Astrocyte (in vitro differentiated cells and primary cell): Measurements from ENCODE around the gene IMPA2. TPM values are rescaled to one million over a fixed set of nuclear protein-coding genes. Genes with fewer than 3 reads are reported as not detected.

ENCODE experiments used
- DNase-seq: peaks from one replicate; pipeline ENCODE4 v3.0.0-alpha.2; 2010; ENCODE audit warnings: low read depth
- FAIRE-seq: peaks from 2 replicates; lab custom pipeline; 2011; peaks lifted over from hg19 to GRCh38; lab: Jason Lieb, UNC
- H2AFZ ChIP-seq: 2 replicates; pipeline ENCODE4 v1.6.0; 2012; ENCODE audit warnings: low read depth, low read length, inconsistent platforms
- H3K27ac ChIP-seq: 2 replicates; pipeline ENCODE4 v1.5.1; 2011; ENCODE audit warnings: low read depth, low read length, inconsistent platforms
- H3K27me3 ChIP-seq: 2 replicates; pipeline ENCODE4 v1.6.0; 2011; ENCODE audit warnings: low read length, inconsistent platforms; ENCODE audit not compliant: insufficient read depth
- H3K36me3 ChIP-seq: 2 replicates; pipeline ENCODE4 v1.5.1; 2011; ENCODE audit warnings: low read length, inconsistent platforms; ENCODE audit not compliant: insufficient read depth
- H3K4me1 ChIP-seq: 2 replicates; pipeline ENCODE4 v1.5.1; 2011; ENCODE audit warnings: low read length, inconsistent platforms; ENCODE audit not compliant: insufficient read depth
- H3K4me2 ChIP-seq: 2 replicates; pipeline ENCODE4 v1.6.0; 2012; ENCODE audit warnings: low read length, inconsistent platforms
- H3K4me3 ChIP-seq: 2 replicates; pipeline ENCODE4 v1.5.1; 2011; ENCODE audit warnings: low read depth, mild to moderate bottlenecking, low read length, inconsistent platforms; ENCODE audit not compliant: insufficient read depth
- H3K79me2 ChIP-seq: 2 replicates; pipeline ENCODE4 v1.6.0; 2012; ENCODE audit warnings: mild to moderate bottlenecking, low read length, inconsistent platforms; ENCODE audit not compliant: insufficient read depth
- H3K9ac ChIP-seq: 2 replicates; pipeline ENCODE4 v1.6.0; 2012; ENCODE audit warnings: mild to moderate bottlenecking, low read length, inconsistent platforms
- H3K9me3 ChIP-seq: 2 replicates; pipeline ENCODE4 v1.5.1; 2012; ENCODE audit warnings: low read depth, mild to moderate bottlenecking, low read length, inconsistent platforms; ENCODE audit not compliant: insufficient read depth
- H4K20me1 ChIP-seq: 2 replicates; pipeline ENCODE4 v1.6.0; 2012; ENCODE audit warnings: low read length, inconsistent platforms; ENCODE audit not compliant: insufficient read depth
- H3K27ac Mint-ChIP-seq: one replicate; pipeline ENCODE4 v1.8.0; 2021; ENCODE audit warnings: mild to moderate bottlenecking, mixed read lengths; ENCODE audit not compliant: unreplicated experiment
- H3K27me3 Mint-ChIP-seq: one replicate; pipeline ENCODE4 v1.8.0; 2021; ENCODE audit warnings: low read depth, mixed read lengths; ENCODE audit not compliant: unreplicated experiment
- H3K36me3 Mint-ChIP-seq: one replicate; pipeline ENCODE4 v1.8.0; 2021; ENCODE audit warnings: low read depth, mixed read lengths; ENCODE audit not compliant: unreplicated experiment
- H3K4me1 Mint-ChIP-seq: one replicate; pipeline ENCODE4 v1.8.0; 2021; ENCODE audit warnings: low read depth, mixed read lengths; ENCODE audit not compliant: unreplicated experiment
- H3K4me3 Mint-ChIP-seq: one replicate; pipeline ENCODE4 v1.8.0; 2021; ENCODE audit warnings: mild to moderate bottlenecking, moderate library complexity, mixed read lengths; ENCODE audit not compliant: unreplicated experiment
- H3K9me3 Mint-ChIP-seq: one replicate; pipeline ENCODE4 v1.8.0; 2021; ENCODE audit warnings: mild to moderate bottlenecking, mixed read lengths; ENCODE audit not compliant: unreplicated experiment
- EZH2 ChIP-seq: IDR thresholded peaks from 2 replicates; pipeline ENCODE4 v1.6.1; 2012; ENCODE audit warnings: mild to moderate bottlenecking, low read length, inconsistent platforms; ENCODE audit not compliant: insufficient read depth
- total RNA-seq: library from RNA; stranded (reverse); gene quantifications from 2 replicates; pipeline ENCODE4 v1.2.1, GENCODE V29; 2021
- TF ChIP-seq, protein P1 (sequence below): IDR thresholded peaks from 2 replicates; pipeline ENCODE4 v1.5.1; 2011; ENCODE audit warnings: low read depth, mild to moderate bottlenecking, inconsistent platforms, low read length, moderate library complexity; ENCODE audit not compliant: insufficient read depth

IMPA2 gene
- total RNA-seq, 1 donor from 2014 or later: 4.8 TPM

DNA sequence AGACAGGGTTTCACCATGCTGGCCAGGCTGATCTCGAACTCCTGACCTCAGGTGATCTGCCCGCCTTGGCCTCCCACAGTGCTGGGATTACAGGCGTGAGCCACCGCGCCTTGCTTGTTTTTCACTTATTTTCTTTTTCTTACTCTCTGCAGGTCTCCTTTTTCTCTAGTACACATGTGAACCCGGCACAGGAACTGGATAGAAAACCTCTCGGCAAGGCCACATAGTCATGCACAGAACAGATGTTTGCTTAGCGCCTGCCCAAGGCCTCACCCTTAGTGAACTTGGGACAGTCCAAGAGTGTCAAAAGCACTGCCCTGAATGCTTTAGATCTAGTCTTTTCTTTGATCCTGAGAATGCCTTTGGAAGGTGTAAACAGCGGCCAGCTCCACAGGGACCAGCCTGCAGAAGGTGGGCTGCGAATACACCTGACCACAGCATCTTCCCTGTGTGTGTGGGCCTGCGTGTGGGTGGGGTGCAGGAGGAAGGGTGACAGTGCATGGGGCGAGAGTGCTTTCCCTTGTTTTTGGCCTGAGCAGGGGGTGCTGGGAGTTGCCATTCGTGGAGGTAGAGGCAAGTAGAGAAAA, 27.0 kb downstream of the IMPA2 start:
- H3K4me2 ChIP-seq: no peak overlapping the region
- H3K36me3 ChIP-seq: no peaks in the 10 kb centered on the region
- no peaks in the 10 kb centered on the region for H4K20me1 ChIP-seq
- no peaks in the 10 kb centered on the region for H3K79me2 ChIP-seq
- H3K36me3 Mint-ChIP-seq: peaks cover 2% of the 10 kb centered on the region
- no peak overlapping the region for H3K9ac ChIP-seq
- no peak overlapping the region for H2AFZ ChIP-seq
- no peak overlapping the region for H3K27ac Mint-ChIP-seq
- H3K27me3 ChIP-seq: peaks cover 2% of the 10 kb centered on the region
- H3K4me3 ChIP-seq: no peak overlapping the region
- H3K4me1 Mint-ChIP-seq: peaks cover 5% of the 10 kb centered on the region
- no peak for DNase-seq
- H3K9me3 ChIP-seq: no peaks in the 10 kb centered on the region
- no peak overlapping the region for H3K4me3 Mint-ChIP-seq
- H3K27ac ChIP-seq: no peak overlapping the region
- H3K4me1 ChIP-seq: peaks cover 6% of the 10 kb centered on the region
- H3K27me3 Mint-ChIP-seq: peaks cover 9% of the 10 kb centered on the region
- TF ChIP-seq, protein P1, sequence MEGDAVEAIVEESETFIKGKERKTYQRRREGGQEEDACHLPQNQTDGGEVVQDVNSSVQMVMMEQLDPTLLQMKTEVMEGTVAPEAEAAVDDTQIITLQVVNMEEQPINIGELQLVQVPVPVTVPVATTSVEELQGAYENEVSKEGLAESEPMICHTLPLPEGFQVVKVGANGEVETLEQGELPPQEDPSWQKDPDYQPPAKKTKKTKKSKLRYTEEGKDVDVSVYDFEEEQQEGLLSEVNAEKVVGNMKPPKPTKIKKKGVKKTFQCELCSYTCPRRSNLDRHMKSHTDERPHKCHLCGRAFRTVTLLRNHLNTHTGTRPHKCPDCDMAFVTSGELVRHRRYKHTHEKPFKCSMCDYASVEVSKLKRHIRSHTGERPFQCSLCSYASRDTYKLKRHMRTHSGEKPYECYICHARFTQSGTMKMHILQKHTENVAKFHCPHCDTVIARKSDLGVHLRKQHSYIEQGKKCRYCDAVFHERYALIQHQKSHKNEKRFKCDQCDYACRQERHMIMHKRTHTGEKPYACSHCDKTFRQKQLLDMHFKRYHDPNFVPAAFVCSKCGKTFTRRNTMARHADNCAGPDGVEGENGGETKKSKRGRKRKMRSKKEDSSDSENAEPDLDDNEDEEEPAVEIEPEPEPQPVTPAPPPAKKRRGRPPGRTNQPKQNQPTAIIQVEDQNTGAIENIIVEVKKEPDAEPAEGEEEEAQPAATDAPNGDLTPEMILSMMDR: no peak
- no peak for TF ChIP-seq EZH2
- H3K9me3 Mint-ChIP-seq: no peaks in the 10 kb centered on the region
- FAIRE-seq: no peak

DNA sequence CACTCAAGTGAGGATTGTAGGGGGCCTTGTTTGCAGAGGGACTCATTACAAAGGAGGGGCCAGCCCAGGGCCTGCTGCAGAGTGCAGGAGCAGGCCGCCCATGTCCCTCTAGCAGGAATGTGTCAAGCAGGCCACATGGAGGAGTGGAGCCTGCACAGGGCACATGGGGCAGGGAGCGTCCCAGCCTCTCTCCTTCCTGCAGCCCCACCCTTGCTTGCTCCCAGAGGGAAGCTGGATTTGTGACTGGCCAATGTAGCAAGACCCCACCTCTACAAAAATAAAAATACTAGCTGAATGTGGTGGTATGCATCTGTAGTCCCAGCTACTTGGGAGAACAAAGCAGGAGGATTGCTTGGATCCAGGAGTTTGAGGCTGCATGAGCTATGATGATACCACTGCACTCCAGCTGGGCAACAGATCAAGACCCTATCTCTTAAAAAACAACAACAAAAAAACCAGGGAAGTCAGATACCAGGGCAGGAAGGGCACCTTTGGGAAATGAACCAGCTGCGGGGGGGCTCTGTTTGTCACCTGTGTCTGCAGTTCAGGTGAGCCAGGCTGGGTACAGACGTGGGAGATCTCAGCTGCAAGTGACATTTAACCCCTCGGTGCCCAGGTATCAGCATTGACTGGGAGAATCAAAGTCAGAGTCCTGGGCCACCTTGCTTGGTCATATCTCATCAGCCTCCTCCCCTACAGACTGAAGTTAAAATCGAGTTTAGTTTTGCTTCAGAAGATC, 27.7 kb downstream of the IMPA2 start:
- peaks cover 5% of the 10 kb centered on the region for H3K4me1 Mint-ChIP-seq
- TF ChIP-seq, protein P1: no peak
- no peak for DNase-seq
- no peaks in the 10 kb centered on the region for H4K20me1 ChIP-seq
- H3K9me3 ChIP-seq: no peaks in the 10 kb centered on the region
- H3K27ac Mint-ChIP-seq: no peak overlapping the region
- no peak overlapping the region for H3K4me2 ChIP-seq
- H3K27me3 Mint-ChIP-seq: peaks cover 12% of the 10 kb centered on the region
- no peak for FAIRE-seq
- peaks cover 2% of the 10 kb centered on the region for H3K36me3 Mint-ChIP-seq
- no peaks in the 10 kb centered on the region for H3K36me3 ChIP-seq
- H2AFZ ChIP-seq: no peak overlapping the region
- H3K4me1 ChIP-seq: peaks cover 6% of the 10 kb centered on the region
- no peaks in the 10 kb centered on the region for H3K9me3 Mint-ChIP-seq
- no peak overlapping the region for H3K4me3 Mint-ChIP-seq
- no peak overlapping the region for H3K4me3 ChIP-seq
- H3K27ac ChIP-seq: no peak overlapping the region
- no peaks in the 10 kb centered on the region for H3K79me2 ChIP-seq
- no peak overlapping the region for H3K9ac ChIP-seq
- H3K27me3 ChIP-seq: peaks cover 2% of the 10 kb centered on the region
